ENCODE measurements around the gene TRIM17.

GRCh38 chr1:228378090-228378872 is 38.4 kb downstream of the TRIM17 start:
- TF ChIP-seq CTCF (conservative IDR thresholded peaks at IDR 0.05 in 1 of 2, IDR thresholded peaks at IDR 0.05 in 1 of 2; ENCODE audit: low read depth in 1 of 2, low read length in 2 of 2) (peak; percentile 56 to 66), EZH2 (IDR thresholded peaks at IDR 0.05; ENCODE audit: low read length, missing control alignments) (no peak)
